Stimulated activated CD4-positive, alpha-beta T cell treated with anti-CD3 and anti-CD28 coated beads, Interleukin-2, amount 100 ng/mL, for 48 hours (primary cell): ENCODE data around the gene PVALEF.
"Not testable (repeated sequence)": the region's sequence is repeated elsewhere in the genome, so short reads cannot be mapped to it uniquely, and the experiment has no call there.

Experiments used
- DNase-seq, 2 donors: peaks; one replicate each; pipeline ENCODE4 v3.0.0-alpha.2; 2020

The PVALEF gene

DNA sequence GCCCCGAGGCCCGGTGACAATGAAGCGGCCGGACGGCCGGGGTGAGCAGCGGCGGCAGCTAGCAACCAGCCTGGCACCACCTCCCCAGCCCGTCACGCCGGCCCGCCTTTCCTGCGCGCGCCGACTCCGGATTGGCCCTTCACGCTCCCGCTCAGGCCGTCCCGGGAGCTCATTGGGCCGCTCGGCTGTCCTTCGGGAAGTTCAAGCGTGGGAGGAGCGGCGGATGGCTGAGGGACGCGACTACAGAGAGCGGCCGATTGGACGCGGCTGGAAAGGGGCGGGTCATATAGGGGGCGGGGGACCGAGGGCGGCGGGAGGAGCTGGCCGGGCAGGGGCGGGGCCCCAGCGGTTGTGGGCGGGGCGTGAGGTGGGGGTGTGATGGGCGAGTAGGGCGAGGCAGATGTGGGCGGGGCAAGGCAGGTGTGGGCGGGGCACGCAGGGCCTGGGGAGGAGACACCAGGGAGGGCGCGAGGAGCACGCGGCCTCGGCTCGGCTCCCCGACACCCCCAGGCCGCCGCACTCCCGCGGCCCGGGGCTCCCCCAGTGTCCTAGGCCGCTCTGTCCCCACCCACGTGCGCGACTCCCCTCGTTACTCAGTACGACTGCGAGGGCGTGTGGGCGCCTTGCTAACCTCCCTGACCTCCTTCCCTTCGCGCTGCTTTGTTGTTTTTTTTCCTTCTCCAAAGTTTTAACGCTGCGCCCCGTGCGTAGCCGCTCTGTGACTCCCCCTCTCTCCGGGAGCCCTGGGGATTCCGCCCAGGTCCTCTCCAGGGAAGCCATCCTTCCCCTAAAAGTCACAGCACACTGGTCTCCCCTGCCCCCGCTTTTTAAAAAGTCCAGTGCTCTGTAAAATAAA is 57.8 kb downstream of the PVALEF start, which contains the start of gene CEP131:
CEP131 (minus strand) TSS at position 60 of the 856 bp plus-strand sequence. CDS start 2,909 bp downstream, outside the sequence.
- DNase-seq: peak; percentile 100

DNA sequence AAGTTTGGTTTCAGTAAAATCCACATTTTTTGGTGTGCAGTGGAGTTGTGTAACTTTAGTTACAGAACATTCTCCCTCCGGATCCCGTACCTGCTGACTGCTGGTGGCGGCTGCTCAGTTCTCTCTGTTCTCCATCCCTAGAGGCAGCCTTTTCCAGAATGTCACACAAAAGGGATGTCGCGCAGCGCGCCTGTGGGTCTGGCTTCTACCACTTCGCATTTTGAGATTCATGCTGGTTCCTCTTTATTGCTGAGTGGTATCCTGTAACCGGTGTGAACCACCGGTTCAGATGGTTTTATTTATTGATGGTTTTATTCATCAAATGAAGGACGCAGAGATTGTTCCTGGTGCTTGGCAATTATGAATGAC is 58.4 kb downstream of the PVALEF start:
- no peak for DNase-seq

DNA sequence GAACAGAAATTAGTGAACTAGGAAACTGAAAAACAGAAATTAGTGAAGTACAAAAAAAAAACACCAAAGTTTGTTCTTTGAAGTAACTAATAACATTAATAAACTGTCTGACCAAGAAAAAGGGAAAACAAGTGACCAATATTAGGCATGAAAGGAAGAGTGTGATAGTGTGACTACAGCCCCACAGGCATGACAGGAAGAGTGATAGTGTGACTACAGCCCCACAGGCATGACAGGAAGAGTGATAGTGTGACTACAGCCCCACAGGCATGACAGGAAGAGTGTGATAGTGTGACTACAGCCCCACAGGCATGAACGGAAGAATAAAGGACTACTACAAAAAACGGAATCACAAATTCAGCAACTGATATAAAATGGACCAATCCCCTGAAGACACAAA is 62.3 kb downstream of the PVALEF start:
- DNase-seq: not testable (repeated sequence)

DNA sequence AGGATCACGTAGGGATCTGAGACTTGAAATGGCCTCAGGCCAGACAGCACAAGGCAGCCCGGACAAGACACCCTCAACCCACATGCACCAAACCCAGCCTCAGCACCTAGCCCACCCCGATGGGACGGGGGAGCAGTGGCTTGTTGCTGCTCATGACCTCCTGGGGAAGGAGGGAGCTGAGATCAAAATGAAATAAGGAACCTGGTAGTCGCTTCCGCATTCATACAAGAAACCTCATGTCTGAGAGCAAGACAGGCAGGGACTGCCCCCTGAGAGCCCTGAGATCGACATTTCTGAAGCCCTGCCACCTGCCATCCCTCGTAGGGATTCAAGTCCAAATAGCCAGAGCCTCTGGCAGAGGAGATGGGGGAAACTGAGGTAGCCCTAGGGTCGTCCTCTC is 63.1 kb downstream of the PVALEF start:
- DNase-seq: no peak

DNA sequence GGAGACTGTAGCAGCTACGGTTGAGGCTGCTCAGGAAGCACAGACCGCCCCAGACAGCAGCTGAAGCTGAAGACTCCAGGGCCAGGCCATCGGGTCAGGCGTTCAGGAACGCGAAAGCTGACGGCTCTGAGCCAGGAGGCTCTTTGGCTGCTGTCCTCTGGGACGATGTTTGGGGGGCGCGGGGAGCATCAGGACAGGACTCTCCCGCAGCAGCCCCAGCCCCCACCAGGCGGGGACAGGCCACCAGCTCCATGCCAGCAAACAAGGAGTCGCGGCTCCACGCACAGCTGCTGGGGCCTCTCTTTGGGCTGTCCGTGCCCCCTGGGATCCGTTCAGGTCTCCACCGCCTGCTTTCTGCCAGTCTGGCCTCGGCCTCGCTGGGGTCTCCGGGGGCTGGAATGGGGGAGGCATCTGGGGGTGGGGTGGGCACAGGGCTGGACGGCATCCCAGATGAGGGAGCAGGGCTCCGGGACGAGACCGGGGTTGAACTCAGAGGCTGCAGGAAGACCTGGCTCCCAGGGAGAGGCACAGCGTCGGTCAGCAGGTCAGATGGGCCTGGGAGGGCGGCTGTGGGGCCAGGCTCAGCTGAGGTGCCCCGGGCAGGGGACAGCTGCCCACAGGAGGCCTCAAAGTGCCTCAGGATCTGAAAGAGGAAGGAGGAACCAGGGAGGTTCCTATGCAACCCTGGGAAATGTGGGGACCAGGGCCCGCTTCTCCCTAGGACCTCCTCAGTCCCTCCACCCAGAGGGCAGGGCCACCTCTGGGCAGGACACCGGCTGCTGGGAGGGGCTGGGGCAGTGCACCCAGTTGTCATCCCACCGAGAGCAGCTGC is 63.7 kb downstream of the PVALEF start:
- DNase-seq: no peak

DNA sequence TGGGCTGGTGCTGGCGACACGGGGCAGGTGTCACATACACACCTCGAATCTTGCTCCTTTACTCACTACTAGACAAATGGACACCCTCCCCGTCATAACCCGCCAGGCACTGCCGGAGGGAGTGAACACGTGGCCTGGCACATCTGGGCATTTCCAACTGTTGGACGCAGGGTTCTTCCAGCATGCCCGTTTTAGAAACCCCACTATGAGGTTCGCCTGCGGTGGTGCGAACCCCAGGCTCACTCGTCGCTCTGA is 64.3 kb downstream of the PVALEF start:
- no peak for DNase-seq

DNA sequence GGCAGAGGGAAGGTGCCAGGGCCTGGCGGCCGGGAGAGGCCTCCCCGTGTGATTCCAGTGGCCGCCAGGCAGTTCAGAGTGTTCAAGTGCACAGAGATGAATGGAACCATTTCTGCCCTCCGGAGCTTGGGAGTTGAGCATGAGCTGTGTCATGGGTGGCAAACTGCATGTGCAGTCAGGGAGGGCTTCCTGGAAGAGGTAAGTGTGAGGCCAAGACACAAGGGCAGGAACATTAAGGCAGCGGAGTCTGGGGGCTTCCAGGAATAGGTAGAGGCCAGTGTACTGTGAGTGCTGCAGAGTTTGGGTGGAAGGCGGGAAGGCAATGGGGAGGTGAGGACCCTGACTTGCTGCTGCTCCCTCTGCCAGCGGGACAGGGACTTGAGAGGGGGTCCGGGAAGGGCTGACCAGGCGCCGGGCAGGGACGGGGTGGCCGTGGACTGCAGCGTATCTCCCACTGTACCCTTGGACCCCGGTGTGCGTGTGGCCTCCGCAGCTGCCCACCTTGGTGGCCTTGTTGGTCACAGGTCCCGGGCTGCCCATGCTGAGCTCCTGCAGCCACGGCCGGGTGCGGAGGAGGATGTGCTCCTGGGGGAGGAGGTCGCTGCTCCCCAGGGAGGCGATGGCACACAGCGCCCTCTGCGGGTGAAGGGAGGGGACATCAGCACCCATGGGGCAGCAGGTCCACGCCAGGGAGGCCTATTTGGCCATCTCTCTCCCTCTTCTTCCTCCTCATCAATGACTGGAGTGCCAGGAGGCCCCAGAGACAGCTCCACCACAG is 64.9 kb downstream of the PVALEF start:
- DNase-seq: no peak

DNA sequence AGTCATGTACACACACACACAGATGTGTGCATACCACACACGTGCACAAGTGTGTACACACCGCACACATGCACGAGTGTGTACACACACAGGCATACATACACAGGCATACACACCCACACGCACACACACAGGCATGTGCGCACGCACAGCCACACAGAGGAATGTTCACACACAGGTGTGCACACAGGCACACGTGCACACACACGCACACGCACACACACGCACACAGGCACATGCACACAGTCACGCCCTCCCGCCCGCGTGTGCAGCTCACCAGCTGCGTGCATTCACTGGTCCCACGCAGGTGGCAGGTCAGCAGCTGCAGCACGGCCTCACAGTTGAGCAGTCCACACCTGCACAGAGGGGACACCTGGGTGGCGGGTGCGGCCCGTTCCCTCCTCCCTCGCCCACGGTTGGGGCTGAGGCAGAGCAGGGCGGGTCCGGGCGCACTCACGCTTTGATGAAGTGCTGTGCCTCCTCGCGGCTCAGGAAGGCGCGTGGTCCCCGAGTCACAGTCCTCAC is 65.9 kb downstream of the PVALEF start:
- no peak for DNase-seq

DNA sequence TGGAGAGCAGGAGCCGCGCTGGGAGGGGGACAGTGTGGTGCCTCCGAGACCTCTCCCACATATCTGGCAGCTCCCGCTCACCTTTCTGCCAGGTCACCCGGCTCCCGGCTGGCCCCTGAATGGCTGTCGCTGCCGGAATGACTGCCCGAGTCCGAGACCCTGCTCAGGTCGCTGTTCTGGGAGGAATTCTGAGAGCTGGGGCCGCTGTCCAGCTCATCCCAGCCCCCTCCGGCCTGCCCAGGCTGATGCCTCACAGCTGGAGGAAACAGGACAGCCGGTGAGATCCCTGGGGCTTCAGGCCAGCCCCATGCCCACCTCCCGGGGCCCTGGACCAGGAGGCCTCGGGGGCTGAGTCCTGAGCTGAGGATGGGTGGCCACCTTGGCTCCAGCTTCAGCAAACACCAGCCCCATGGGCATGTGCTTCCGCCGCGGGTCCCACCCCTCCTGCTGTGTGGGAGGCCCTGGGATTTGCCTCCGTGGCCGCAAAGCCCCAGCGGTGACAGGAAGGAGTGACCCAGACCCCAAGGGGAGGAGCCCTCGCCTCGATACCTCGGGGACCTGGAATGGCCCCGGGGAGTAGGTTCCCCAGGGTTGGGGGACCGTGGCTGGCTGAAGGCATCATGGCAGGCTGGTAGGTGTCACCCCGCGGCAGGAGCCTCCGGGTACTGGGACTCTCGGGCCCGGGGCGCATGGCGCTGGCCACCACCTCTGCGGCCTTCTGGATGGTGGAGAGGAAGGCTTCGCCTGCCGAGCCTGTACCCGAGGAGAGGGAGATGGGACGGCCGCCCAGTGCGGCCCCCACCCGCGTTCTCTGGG is 66.7 kb downstream of the PVALEF start:
- no peak for DNase-seq
